Mesenchymal stem cell (in vitro differentiated cells and primary cell): ENCODE data around the gene ABTB2.
"Not testable (repeated sequence)": the region's sequence is repeated elsewhere in the genome, so short reads cannot be mapped to it uniquely, and the experiment has no call there.

Experiments used
- DNase-seq: peaks from one replicate; pipeline ENCODE4 v3.0.0-alpha.2; 2013
- H2AFZ ChIP-seq: one replicate; pipeline ENCODE4 v1.6.1; 2013; ENCODE audit warnings: low read depth, mild to moderate bottlenecking, control low read depth, inconsistent platforms, low read length, moderate library complexity
- H2AK5ac ChIP-seq: 2 replicates; pipeline ENCODE4 v1.6.1; 2013; ENCODE audit warnings: low read length, moderate library complexity, mild to moderate bottlenecking, inconsistent platforms; ENCODE audit not compliant: severe bottlenecking
- H2BK120ac ChIP-seq: one replicate; pipeline ENCODE4 v1.6.1; 2013; ENCODE audit warnings: low read depth, mild to moderate bottlenecking, inconsistent platforms, low read length, moderate library complexity
- H2BK12ac ChIP-seq, 2 experiments: one replicate each; pipeline ENCODE4 v1.6.1; 2013; ENCODE audit warnings: inconsistent platforms in 2 of 2, low read length in 2 of 2, mild to moderate bottlenecking in 2 of 2, moderate library complexity in 2 of 2, control low read depth in 1 of 2
- H2BK15ac ChIP-seq: one replicate; pipeline ENCODE4 v1.6.1; 2013; ENCODE audit warnings: mild to moderate bottlenecking, low read depth, inconsistent platforms; ENCODE audit not compliant: poor library complexity, severe bottlenecking
- H2BK5ac ChIP-seq: 2 replicates; pipeline ENCODE4 v1.6.1; 2013; ENCODE audit warnings: low read depth, mild to moderate bottlenecking, low read length, control low read depth, inconsistent platforms; ENCODE audit not compliant: poor library complexity, severe bottlenecking
- H3K14ac ChIP-seq, 2 experiments: one replicate each; pipeline ENCODE4 v1.6.1; 2013; ENCODE audit warnings: inconsistent platforms in 2 of 2, low read length in 2 of 2, control low read depth in 1 of 2, mild to moderate bottlenecking in 1 of 2, moderate library complexity in 1 of 2
- H3K18ac ChIP-seq, 2 experiments: one replicate each; pipeline ENCODE4 v1.6.1; 2013; ENCODE audit warnings: inconsistent platforms in 2 of 2, low read length in 2 of 2, control low read depth in 1 of 2, low read depth in 1 of 2, mild to moderate bottlenecking in 1 of 2
- H3K23ac ChIP-seq, 2 experiments: one replicate each; pipeline ENCODE4 v1.6.1; 2013; ENCODE audit warnings: inconsistent platforms in 2 of 2, low read length in 2 of 2, mild to moderate bottlenecking in 2 of 2, moderate library complexity in 2 of 2, control low read depth in 1 of 2
- H3K27ac ChIP-seq: 2 replicates; pipeline ENCODE4 v1.5.1; 2013; ENCODE audit warnings: mild to moderate bottlenecking, moderate library complexity, low read length, control low read depth, inconsistent platforms; ENCODE audit not compliant: poor library complexity, severe bottlenecking
- H3K27me3 ChIP-seq, 2 experiments: 2 replicates each; pipeline versions ENCODE4 v1.6.1 to v1.7.0; 2013; ENCODE audit warnings: low read length in 2 of 2, mild to moderate bottlenecking in 2 of 2, moderate library complexity in 2 of 2, control low read depth in 1 of 2, inconsistent platforms in 1 of 2; ENCODE audit not compliant: control insufficient read depth in 1 of 2, insufficient read depth in 1 of 2
- H3K36me3 ChIP-seq, 2 experiments: 2 replicates each; pipeline versions ENCODE4 v1.6.1 to v1.7.0; 2013; ENCODE audit warnings: low read length in 2 of 2, control low read depth in 1 of 2, inconsistent platforms in 1 of 2, low read depth in 1 of 2, mild to moderate bottlenecking in 1 of 2; ENCODE audit not compliant: insufficient read depth in 2 of 2, control insufficient read depth in 1 of 2
- H3K4ac ChIP-seq, 2 experiments: one replicate each; pipeline ENCODE4 v1.6.1; 2013; ENCODE audit warnings: inconsistent platforms in 2 of 2, low read length in 2 of 2, mild to moderate bottlenecking in 2 of 2, moderate library complexity in 2 of 2, control low read depth in 1 of 2, low read depth in 1 of 2
- H3K4me1 ChIP-seq: 2 replicates; pipeline ENCODE4 v1.6.1; 2013; ENCODE audit warnings: low read depth, low read length, control low read depth; ENCODE audit not compliant: control insufficient read depth, insufficient read depth
- H3K4me2 ChIP-seq: 2 replicates; pipeline ENCODE4 v1.6.1; 2013; ENCODE audit warnings: low read length, mild to moderate bottlenecking, inconsistent platforms; ENCODE audit not compliant: poor library complexity, severe bottlenecking
- H3K4me3 ChIP-seq, 2 experiments: 2 replicates each; pipeline versions ENCODE4 v1.5.1 to v1.7.0; 2013; ENCODE audit warnings: low read length in 2 of 2, mild to moderate bottlenecking in 2 of 2, control low read depth in 1 of 2, low read depth in 1 of 2; ENCODE audit not compliant: insufficient read depth in 1 of 2
- H3K79me1 ChIP-seq: replicated peaks from 2 replicates; pipeline ENCODE4 v1.6.1; 2013; ENCODE audit warnings: mild to moderate bottlenecking, control low read depth, low read length, inconsistent platforms; ENCODE audit not compliant: poor library complexity, severe bottlenecking
- H3K9ac ChIP-seq: 2 replicates; pipeline ENCODE4 v1.7.0; 2013; ENCODE audit warnings: mild to moderate bottlenecking, low read length, moderate library complexity
- H3K9me3 ChIP-seq: 2 replicates; pipeline ENCODE4 v1.7.0; 2013; ENCODE audit warnings: mild to moderate bottlenecking, low read length; ENCODE audit not compliant: control insufficient read depth
- H4K8ac ChIP-seq: one replicate; pipeline ENCODE4 v1.6.1; 2013; ENCODE audit warnings: inconsistent platforms, mild to moderate bottlenecking, low read length, moderate library complexity
- H4K91ac ChIP-seq: one replicate; pipeline ENCODE4 v1.6.1; 2013; ENCODE audit warnings: mild to moderate bottlenecking, low read length, inconsistent platforms
- WGBS: methylation state at CpG from one replicate; pipeline ENCODE4 v1.1.7; 2013; ENCODE audit warnings: mixed read lengths; 5-methylcytosine and 5-hydroxymethylcytosine counted together

Gene ABTB2

DNA sequence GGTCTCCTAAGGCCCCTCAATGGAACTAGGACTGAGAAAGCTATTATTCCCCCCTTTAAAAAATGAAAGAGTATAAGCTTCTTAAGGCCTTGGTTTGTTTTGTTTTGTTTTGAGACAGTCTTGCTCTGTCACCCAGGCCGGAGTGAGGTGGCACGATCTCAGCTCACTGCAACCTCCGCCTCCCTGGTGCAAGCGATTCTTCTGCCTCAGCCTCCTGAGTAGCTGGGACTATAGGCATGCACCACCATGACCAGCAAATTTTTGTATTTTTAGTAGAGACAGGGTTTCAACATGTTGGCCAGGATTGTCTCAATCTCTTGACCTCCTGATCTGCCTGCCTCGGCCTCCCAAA is 177.0 kb downstream of the ABTB2 start:
- H3K27me3 ChIP-seq, H3K9ac ChIP-seq, H2AFZ ChIP-seq, H3K4me1 ChIP-seq, H3K14ac ChIP-seq, H3K23ac ChIP-seq, H3K4ac ChIP-seq, H2AK5ac ChIP-seq, H4K8ac ChIP-seq, H3K27ac ChIP-seq, H3K9me3 ChIP-seq, H3K18ac ChIP-seq, H3K4me2 ChIP-seq, H3K4me3 ChIP-seq, H2BK5ac ChIP-seq, H2BK120ac ChIP-seq, H2BK12ac ChIP-seq, DNase-seq, H4K91ac ChIP-seq, H2BK15ac ChIP-seq: not testable (repeated sequence)
- Histone ChIP-seq H3K36me3 (peaks cover 0 to 13% of the 10 kb centered on the region in 2 experiments), H3K79me1 (peaks cover 41% of the 10 kb centered on the region)
- 99% methylated on average over 5 of the region's 5 CpGs for WGBS

DNA sequence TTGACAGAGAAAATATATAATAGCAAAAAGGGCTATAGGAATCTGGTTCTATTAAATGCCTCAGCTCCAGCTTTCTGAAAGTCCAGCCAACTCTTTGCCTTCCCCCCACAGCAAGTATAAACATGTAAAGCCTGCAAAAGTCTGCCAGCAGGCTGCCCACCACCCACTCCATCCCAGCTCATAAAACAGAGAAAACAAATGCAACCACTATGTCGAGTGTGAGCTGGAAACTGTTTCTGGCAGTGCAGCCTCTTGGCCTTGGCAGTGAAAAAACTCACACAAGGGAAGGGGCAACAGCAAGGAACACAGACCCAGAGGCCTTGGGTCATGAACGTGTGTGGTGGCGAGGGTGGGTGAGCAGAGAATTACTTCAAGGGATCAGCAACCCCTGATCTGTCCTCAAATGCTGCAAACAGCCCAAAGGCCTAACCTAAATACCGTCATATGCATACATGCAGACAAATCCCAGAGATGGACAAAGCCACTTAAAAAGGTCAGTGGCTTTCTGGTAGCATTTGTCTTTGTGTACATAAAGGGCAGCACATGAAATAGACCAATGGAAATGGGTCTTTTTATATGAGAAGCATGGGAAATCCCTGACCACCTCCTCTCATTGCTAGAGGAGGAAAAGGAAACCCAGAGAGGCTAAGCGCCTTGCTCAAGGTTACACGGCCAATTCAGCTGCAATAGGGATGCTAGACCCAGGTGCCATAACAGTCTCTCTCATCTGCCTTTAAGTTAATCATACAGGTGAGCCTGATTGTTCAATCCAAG is 177.6 kb downstream of the ABTB2 start:
- no peak for DNase-seq
- H3K27ac ChIP-seq: no peak overlapping the region
- no peak overlapping the region for H3K18ac ChIP-seq
- no peak overlapping the region for H2AK5ac ChIP-seq
- no peak overlapping the region for H2BK15ac ChIP-seq
- no peak overlapping the region for H3K23ac ChIP-seq
- no peak overlapping the region for H2AFZ ChIP-seq
- no peak overlapping the region for H3K4ac ChIP-seq
- no peak overlapping the region for H2BK5ac ChIP-seq
- peaks cover 41% of the 10 kb centered on the region for H3K79me1 ChIP-seq
- peaks cover 3% of the 10 kb centered on the region for H3K4me1 ChIP-seq
- H3K14ac ChIP-seq: no peak overlapping the region
- no peak overlapping the region for H2BK120ac ChIP-seq
- WGBS: 79% methylated on average over 4 of the region's 6 CpGs
- peaks cover 0 to 13% of the 10 kb centered on the region in 2 experiments for H3K36me3 ChIP-seq
- H4K8ac ChIP-seq: no peak overlapping the region
- no peak overlapping the region for H3K9ac ChIP-seq
- no peak overlapping the region for H2BK12ac ChIP-seq
- no peak overlapping the region for H3K4me3 ChIP-seq
- no peak overlapping the region for H3K4me2 ChIP-seq
- no peaks in the 10 kb centered on the region for H3K9me3 ChIP-seq
- no peak overlapping the region for H4K91ac ChIP-seq
- H3K27me3 ChIP-seq: peaks cover 0 to 5% of the 10 kb centered on the region in 2 experiments

DNA sequence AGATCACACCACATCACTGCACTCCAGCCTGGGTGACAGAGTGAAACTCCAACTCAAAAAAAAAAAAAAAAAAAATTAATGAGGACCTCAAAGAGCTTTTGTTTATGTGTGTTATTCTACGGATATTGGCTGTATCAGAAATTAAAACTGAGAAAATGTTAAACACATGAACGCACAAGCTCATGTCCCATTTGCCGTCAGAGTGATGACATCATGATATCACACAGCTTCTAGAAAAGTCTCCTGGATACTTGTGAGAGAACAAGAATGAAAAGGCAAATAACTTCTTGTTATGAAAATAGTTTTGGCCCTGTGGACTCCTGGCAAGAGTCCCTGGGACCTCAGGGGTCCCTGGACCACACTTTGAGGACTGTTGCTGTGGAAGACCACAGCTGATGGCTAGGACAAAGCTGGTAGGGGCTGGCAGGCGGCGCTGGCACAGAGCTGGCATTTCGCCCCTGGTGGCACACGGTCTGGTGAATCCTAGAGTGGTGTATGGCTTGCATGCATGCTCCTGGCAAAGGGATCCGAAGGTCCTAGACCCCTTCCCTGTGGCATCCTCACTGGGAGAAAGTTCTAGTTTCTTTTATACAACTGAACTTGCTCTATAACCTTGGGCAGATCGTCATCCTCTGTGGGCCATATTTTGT is 178.7 kb downstream of the ABTB2 start:
- peaks cover 5% of the 10 kb centered on the region for H3K4me1 ChIP-seq
- no peak overlapping the region for H3K9ac ChIP-seq
- no peak overlapping the region for H2BK12ac ChIP-seq
- H2AK5ac ChIP-seq: no peak overlapping the region
- no peak overlapping the region for H3K4me2 ChIP-seq
- H4K91ac ChIP-seq: no peak overlapping the region
- no peaks in the 10 kb centered on the region for H3K27me3 ChIP-seq
- no peak overlapping the region for H2BK15ac ChIP-seq
- H2BK5ac ChIP-seq: no peak overlapping the region
- WGBS: 92% methylated on average over 9 of the region's 9 CpGs
- no peak overlapping the region for H3K23ac ChIP-seq
- H3K4ac ChIP-seq: no peak overlapping the region
- H3K18ac ChIP-seq: no peak overlapping the region
- H3K9me3 ChIP-seq: no peaks in the 10 kb centered on the region
- H3K79me1 ChIP-seq: peaks cover 31% of the 10 kb centered on the region
- H2BK120ac ChIP-seq: no peak overlapping the region
- H4K8ac ChIP-seq: no peak overlapping the region
- no peak overlapping the region for H3K27ac ChIP-seq
- DNase-seq: no peak
- H3K14ac ChIP-seq: no peak overlapping the region
- H3K4me3 ChIP-seq: no peak overlapping the region
- H2AFZ ChIP-seq: no peak overlapping the region
- peaks cover 0 to 8% of the 10 kb centered on the region in 2 experiments for H3K36me3 ChIP-seq

DNA sequence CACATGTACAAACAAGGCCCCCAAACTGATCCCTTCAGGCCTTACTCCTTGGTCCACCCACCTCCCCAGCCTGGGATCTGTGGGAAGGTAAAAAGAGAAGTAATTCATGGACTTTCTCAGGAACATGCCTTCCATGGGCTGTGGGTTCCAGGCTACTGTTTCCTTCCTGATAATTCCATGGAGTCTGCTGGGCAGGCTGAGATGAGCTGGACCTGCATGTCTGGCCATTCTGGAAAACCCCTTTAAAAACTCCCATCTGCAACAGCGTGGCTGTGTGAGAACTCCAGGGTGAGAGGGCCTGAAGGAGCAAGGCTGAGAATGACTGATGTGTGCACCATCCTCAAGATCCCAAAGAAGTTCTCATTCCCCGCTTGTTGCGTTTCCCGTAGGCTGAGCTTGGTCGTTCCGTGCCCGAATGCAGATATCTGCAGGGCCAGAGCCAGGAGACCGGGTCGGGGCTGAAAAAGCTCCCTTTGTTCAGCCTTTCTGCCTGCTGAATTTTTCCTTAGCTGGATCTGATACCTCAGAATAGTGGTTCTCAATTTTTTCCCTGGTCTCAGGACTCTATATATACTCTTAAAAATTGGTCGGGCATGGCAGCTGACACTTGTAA is 179.5 kb downstream of the ABTB2 start:
- Histone ChIP-seq H2BK120ac (no peak overlapping the region), H2AK5ac (no peak overlapping the region), H2BK12ac (no peak overlapping the region), H3K4me2 (no peak overlapping the region), H4K8ac (no peak overlapping the region), H2BK15ac (no peak overlapping the region), H3K9ac (no peak overlapping the region), H3K79me1 (peaks cover 30% of the 10 kb centered on the region), H3K14ac (no peak overlapping the region), H3K4ac (no peak overlapping the region), H3K18ac (no peak overlapping the region), H2AFZ (no peak overlapping the region), H3K36me3 (peaks cover 0 to 7% of the 10 kb centered on the region in 2 experiments), H2BK5ac (no peak overlapping the region), H3K27ac (no peak overlapping the region), H4K91ac (no peak overlapping the region), H3K27me3 (peaks cover 0 to 5% of the 10 kb centered on the region in 2 experiments), H3K4me3 (no peak overlapping the region), H3K4me1 (peaks cover 6% of the 10 kb centered on the region), H3K9me3 (no peaks in the 10 kb centered on the region), H3K23ac (no peak overlapping the region)
- 95% methylated on average over 9 of the region's 10 CpGs for WGBS
- DNase-seq: no peak
